ENCODE measurements around the gene REEP1.

REEP1 gene

GRCh38 chr2:86305915-86306254, 31.5 kb downstream of the REEP1 start:
- no peak for DNase-seq (ENCODE audit: low read depth in 2 of 2)

GRCh38 chr2:86305195-86305914, 32.1 kb downstream of the REEP1 start:
- DNase-seq (ENCODE audit: low read depth in 2 of 2): no peak

GRCh38 chr2:86304416-86304815, 33.0 kb downstream of the REEP1 start:
- no peak for DNase-seq (ENCODE audit: low read depth in 2 of 2)

GRCh38 chr2:86302320-86302719, 35.1 kb downstream of the REEP1 start:
- no peak for DNase-seq (ENCODE audit: low read depth in 2 of 2)

- DNase-seq (ENCODE audit: low read depth in 2 of 2): no peak
Measured at GRCh38 chr2:86301711-86302202, 35.7 kb downstream of the REEP1 start.

- DNase-seq (ENCODE audit: low read depth in 2 of 2): no peak
Measured at GRCh38 chr2:86301009-86301408, 36.4 kb downstream of the REEP1 start.

- no peak for DNase-seq (ENCODE audit: low read depth in 2 of 2)
Measured at GRCh38 chr2:86300496-86300895, 36.9 kb downstream of the REEP1 start.

- no peak for DNase-seq (ENCODE audit: low read depth in 2 of 2)
Measured at GRCh38 chr2:86298411-86299390, 38.7 kb downstream of the REEP1 start.

- DNase-seq (ENCODE audit: low read depth in 2 of 2): no peak
Measured at GRCh38 chr2:86297382-86298147, 39.9 kb downstream of the REEP1 start.

- no peak for DNase-seq (ENCODE audit: low read depth in 2 of 2)
Measured at GRCh38 chr2:86296947-86297346, 40.5 kb downstream of the REEP1 start.

GRCh38 chr2:86295066-86295465, 42.4 kb downstream of the REEP1 start:
- no peak for DNase-seq (ENCODE audit: low read depth in 2 of 2)

GRCh38 chr2:86293612-86294011, 43.8 kb downstream of the REEP1 start:
- DNase-seq (ENCODE audit: low read depth in 2 of 2): no peak

GRCh38 chr2:86292571-86293515, 44.6 kb downstream of the REEP1 start:
- DNase-seq (ENCODE audit: low read depth in 2 of 2): no peak

GRCh38 chr2:86291328-86291662, 46.1 kb downstream of the REEP1 start:
- DNase-seq (ENCODE audit: low read depth in 2 of 2): no peak

- no peak for DNase-seq (ENCODE audit: low read depth in 2 of 2)
Measured at GRCh38 chr2:86290596-86291327, 46.7 kb downstream of the REEP1 start.

- DNase-seq (ENCODE audit: low read depth in 2 of 2): no peak
Measured at GRCh38 chr2:86286516-86286915, 50.9 kb downstream of the REEP1 start.

GRCh38 chr2:86285981-86286380, 51.4 kb downstream of the REEP1 start:
- DNase-seq (ENCODE audit: low read depth in 2 of 2): no peak

- DNase-seq (ENCODE audit: low read depth in 2 of 2): no peak
Measured at GRCh38 chr2:86285571-86285970, 51.9 kb downstream of the REEP1 start.

- DNase-seq (ENCODE audit: low read depth in 2 of 2): no peak
Measured at GRCh38 chr2:86284987-86285386, 52.4 kb downstream of the REEP1 start.

- no peak for DNase-seq (ENCODE audit: low read depth in 2 of 2)
Measured at GRCh38 chr2:86284401-86284841, 53.0 kb downstream of the REEP1 start.
